NCI-H1105 (cell line): ENCODE measurements around the gene PTPN5.
"Not testable (repeated sequence)": the region's sequence is repeated elsewhere in the genome, so short reads cannot be mapped to it uniquely, and the experiment has no call there.

Source experiments
- DNase-seq: peaks from one replicate; lab custom pipeline; 2025; lab: John Stamatoyannopoulos, UW

PTPN5 gene

GRCh38 chr11:18791207-18791968, at the start of gene PTPN5:
Gene PTPN5, minus strand, starts transcription at chr11:18791798. Its CDS starts 19,840 bp downstream, at chr11:18771958.
- DNase-seq = peak; percentile 25

DNA sequence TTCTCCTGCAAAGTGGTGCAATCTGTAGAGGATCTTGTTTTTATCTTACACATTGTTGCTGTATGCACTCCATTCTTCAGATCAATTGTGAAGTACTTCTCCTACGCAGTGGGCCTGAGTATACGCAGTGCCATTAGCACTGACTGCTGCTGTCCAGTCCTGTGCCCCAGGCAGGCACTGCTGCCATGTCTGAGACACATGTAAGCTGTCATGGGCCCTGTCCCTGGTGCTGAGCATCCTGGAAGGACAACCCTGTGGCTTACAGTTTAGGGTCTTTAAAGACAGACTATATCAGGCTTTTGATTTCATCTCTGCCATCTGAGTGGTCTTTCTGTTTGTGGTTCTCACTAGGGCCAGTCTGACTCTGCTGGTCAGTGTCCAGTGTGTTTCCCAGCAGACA, 44.8 kb upstream of the PTPN5 start:
- DNase-seq = no peak

GRCh38 chr11:18834754-18835466, 43.3 kb upstream of the PTPN5 start:
- DNase-seq = no peak

DNA sequence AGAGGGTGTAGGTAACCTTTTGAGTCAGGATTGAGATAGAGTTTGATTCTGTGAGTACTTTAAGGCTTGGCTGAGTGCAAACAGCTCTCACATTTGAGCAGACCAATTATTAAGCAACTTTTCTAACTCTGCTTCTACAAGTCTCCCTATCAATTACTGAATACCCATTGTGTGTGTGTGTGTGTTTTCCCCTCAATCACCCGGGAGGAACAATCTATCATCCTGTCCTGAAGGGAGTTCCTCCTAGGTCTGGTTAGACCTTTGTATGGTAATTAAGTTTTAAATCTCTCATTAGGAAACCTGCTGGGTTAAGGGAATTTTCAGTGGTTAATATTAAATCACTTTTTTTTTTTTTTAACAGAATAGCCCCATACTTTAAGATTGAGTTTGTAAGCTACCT, 28.6 kb upstream of the PTPN5 start:
- not testable (repeated sequence) for DNase-seq

- no peak for DNase-seq
These were observed 12.8 kb upstream of the PTPN5 start for GRCh38 chr11:18804199-18804999.

DNA sequence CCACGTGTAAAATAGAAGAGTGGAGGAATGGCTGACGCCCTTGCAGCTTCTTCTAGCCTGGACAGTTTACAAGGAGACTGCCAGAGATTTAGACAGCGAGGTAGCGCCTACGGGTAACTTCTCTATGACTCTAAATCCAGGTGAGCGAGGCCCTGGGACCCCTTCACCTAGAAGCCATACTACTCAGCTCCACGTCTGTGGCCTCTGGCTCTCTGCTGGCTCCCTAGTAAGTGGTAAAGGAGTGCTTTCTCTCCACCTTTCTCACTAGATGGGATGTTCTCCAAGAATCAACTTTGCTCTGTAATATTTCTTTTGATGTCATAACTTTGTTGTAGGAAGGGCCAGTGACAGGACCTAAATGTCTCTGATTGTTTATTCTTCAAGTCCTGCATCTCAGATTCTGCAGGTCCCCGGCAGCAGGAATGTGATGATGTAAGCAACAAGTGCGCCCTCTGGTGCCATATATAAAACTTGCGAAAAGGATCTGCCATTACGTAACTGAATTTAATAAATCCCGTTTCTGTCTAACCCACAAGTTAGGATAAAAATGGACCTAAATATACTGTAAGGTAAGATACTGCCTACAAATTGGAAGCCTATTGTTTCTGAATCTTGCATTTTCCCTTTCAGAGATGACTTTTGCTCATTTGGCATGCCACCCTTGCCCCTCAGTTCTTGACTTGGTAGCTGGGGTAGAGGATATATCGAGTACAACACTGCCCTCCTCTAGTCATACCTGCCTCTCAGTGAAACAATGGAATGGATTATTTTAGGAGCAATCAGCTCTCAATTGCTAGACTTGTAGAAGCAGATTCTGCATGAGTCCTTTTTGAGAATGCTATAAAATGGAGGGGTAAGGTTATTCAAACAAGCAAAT, 11.0 kb upstream of the PTPN5 start:
- DNase-seq = peak; percentile 71

DNA sequence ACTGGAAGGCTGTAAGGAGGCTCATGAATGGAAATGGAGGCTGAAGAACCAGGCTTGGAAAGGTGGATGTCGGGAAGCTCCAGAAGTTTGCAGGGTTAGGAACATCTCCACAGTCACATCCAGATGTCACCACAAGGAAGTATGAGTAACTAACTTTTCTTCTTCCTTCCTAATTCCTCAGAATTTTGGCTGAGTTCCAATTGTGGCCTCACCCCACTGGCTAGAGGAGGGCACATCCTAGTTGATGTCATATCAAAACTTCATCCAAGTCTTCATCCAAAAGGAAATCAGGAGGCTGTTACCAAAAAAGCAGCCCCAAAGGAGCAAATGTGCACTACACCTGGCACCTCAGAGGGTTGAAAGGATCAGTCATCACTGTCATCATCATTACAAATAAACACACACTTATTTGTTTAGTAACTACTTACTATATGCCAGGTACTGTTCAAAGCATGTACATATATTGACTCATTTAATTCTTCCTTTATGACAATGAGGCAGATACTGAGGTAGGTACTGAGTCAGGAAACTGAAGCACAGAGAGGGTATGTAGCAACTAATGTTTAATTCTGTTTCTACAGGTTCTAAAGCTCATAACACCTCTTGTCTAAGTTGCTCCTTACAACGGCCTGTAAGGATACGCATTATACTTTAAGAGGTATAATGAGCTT, 7.3 kb upstream of the PTPN5 start:
- no peak for DNase-seq

- no peak for DNase-seq
These were observed 3.4 kb upstream of the PTPN5 start for GRCh38 chr11:18794956-18795355.

- no peak for DNase-seq
These were observed 1.2 kb upstream of the PTPN5 start for GRCh38 chr11:18792827-18793226.

- DNase-seq = no peak
These were observed 501 bp upstream of the PTPN5 start for GRCh38 chr11:18791969-18792628.

GRCh38 chr11:18790883-18791206, 753 bp downstream of the PTPN5 start:
- no peak for DNase-seq

- DNase-seq = no peak
These were observed 1.7 kb downstream of the PTPN5 start for GRCh38 chr11:18789942-18790341.

DNA sequence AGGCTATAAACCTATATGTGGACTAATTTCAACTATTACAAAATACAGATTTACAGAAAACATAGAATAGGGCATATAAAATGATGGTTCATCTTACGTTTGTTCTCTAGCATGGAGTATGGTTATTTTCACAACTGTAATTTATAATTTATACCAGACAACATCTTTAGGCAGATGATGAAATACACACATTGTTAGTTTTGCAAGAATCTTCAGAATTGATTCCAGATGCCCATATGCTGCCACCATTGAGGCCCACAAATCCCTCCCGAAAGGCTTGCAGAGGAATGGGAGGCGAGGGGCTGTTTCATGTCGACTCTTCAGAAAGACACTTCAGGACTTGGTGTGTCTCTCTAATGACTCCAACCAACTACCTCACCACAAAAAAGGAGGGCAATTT, 6.2 kb downstream of the PTPN5 start:
- no peak for DNase-seq

- no peak for DNase-seq
These were observed 10.7 kb downstream of the PTPN5 start for GRCh38 chr11:18780896-18781295.

- no peak for DNase-seq
These were observed 11.3 kb downstream of the PTPN5 start for GRCh38 chr11:18780329-18780728.

DNA sequence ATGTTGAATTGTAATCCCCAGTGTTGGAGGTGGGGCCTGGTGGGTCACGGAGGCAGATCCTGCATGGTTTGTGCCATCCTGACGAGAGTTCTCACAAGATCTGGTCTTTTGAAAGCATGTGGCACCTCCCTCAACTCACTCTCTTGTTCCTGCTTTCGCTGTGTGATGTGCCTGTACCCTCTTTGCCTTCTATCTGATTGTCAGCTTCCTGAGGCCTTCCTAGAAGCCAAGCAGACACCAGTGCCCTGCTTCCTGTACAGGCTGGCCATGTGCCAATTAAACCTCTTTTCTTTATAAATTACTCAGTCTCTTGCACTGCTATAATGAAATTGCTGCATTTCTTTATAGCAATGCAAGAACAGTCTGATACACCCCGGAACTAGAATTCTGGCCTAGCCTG, 13.1 kb downstream of the PTPN5 start:
- no peak for DNase-seq

GRCh38 chr11:18776324-18776723, 15.3 kb downstream of the PTPN5 start:
- DNase-seq = no peak

GRCh38 chr11:18775492-18776292, 15.9 kb downstream of the PTPN5 start:
- no peak for DNase-seq

DNA sequence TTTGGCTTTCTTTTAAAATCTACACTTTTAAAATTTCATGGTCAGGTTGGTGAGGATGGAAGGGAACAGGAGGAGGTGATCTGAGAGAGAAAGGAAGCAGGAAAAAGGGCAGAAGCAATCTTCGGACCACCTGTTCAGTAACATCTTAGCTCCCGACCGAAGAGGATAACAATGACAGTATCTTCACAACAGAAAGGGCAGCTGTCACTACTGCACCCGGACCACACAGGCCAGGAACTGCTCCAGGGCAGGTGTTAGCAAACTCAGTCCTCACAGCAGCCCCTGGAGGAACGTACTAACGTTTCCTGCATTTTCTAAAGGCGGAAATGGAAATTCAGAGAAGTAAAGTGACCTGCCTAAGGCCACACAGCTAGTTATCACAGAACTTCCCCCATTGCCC, 16.8 kb downstream of the PTPN5 start:
- DNase-seq = no peak

DNA sequence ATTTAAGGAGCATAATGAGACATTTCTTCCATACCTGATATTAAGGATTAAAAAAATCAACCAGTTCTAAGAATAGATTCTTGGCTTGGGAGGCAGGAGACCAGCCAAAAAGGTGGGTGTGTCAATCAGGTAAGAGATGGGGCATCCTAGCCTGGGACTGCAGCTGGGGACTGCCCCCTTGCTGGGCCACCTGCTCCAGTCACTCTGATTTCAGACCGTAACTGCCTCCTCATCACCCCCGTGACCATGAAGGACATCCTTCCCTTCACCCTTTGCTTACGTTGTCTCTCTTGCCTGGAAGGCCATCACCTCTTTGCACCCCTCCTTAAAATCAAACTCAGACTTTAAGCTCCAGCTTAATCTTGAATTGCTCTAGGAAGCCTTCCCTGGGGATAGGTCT, 17.9 kb downstream of the PTPN5 start:
- no peak for DNase-seq
